SH-SY5Y (cell line): ENCODE results near the gene DRC3.

ENCODE experiments used
- GATA2 ChIP-seq: IDR thresholded peaks from 2 replicates; pipeline ENCODE4 v1.6.1; 2011; ENCODE audit warnings: mild to moderate bottlenecking, low read depth, low read length
- GATA3 ChIP-seq: IDR thresholded peaks from 2 replicates; pipeline ENCODE4 v1.6.1; 2011; ENCODE audit warnings: low read depth, mild to moderate bottlenecking, low read length, moderate library complexity

- no peak for TF ChIP-seq GATA2
- TF ChIP-seq GATA3, result no peak
These were observed 9.6 kb upstream of the DRC3 start for GRCh38 chr17:17963066-17963465.
